IPS DF 4.7 (cell line): ENCODE data around the gene AVPR2.

Source experiments
- DNase-seq: peaks from one replicate; pipeline ENCODE4 v3.0.0-alpha.2; 2013; ENCODE audit warnings: low spot score; ENCODE audit errors: extremely low read depth

Gene AVPR2

GRCh38 chrX:153871451-153871850, 33.0 kb upstream of the AVPR2 start:
- no peak for DNase-seq

DNA sequence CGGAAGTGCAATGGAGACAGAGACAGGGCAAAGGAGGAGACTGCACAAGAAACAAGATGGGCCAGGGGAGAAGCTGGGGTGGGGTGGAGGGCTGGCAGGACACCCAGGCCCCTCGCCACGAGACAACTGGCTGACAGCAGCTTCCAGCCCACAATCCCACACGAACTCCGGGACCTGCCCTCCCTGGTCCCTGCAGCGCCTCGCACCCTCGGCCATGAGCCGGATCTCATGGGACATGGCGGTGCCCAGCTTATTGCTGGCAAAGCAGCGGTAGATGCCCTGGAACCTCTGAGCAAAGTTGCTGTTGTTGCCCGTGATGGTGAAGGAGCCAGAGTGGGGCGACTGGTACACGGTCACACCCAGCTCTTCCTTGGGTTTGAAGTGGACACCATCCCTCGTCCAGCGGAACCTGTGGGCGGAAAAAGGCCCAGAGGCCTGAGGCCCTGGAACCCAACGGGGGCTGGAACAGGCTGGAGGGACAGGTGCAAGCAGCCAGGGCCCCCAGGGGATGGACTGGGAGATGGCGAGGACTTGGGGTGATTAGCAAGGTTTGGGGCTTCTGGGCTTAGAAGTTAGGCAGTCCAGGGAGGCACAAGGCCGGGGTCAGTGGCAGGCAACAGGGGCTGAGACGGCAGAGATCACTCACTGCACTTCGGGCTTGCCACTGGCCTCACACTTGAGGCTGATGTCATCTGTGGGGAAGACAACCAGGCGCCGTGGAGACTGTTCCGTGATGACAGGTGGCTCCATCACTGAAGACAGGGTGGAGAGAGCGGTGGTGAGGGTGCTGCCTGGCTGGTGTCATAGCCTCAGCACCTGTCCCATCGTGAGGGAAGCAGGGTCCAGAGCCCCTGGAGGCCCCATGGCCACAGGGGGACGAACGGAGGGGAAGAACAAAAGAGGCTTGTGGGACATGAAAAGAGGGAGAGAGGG, 32.3 kb upstream of the AVPR2 start:
- DNase-seq, result no peak

DNA sequence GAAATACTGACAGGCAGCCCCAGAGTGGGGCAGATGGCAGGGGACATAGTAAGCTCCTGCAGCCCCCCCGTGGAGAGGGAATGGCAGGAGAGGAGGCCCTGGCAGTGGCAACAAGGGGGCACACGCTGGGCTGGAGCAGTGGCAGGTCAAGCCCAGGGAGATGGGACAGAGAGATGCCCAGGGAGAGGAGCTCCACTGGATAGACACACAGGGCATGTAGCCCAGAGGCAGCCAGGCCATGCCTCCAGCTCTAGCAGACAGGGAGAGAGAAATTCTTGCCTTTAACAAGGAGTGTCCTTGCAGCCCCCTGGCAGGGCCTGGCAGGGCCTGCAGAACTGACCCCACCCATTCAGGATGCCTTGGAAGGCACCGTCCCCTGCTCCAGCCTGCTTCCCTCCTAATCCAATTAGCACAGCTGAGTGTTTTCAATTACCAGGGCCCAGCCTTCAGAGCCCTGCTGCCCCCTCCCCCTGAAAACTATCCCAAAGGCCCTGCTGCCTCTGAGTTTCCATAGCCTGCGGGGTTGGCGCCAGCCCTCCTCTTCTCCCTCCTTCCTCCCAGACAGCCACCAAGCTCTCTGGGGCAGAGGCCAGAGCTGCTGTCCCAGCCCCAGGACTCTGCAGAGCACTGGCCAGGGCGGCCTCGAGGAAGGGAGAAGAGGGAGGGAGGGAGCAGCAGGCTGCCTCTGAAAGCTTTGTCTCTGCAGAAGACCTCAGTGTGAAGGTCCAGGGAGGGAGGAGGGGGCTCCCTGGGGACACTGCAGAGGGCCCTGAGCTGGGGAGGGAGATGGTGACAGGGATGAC, 31.0 kb upstream of the AVPR2 start:
- DNase-seq, result no peak

GRCh38 chrX:153874085-153874365, 30.4 kb upstream of the AVPR2 start:
- no peak for DNase-seq

GRCh38 chrX:153874366-153875125, 29.9 kb upstream of the AVPR2 start:
- no peak for DNase-seq

DNA sequence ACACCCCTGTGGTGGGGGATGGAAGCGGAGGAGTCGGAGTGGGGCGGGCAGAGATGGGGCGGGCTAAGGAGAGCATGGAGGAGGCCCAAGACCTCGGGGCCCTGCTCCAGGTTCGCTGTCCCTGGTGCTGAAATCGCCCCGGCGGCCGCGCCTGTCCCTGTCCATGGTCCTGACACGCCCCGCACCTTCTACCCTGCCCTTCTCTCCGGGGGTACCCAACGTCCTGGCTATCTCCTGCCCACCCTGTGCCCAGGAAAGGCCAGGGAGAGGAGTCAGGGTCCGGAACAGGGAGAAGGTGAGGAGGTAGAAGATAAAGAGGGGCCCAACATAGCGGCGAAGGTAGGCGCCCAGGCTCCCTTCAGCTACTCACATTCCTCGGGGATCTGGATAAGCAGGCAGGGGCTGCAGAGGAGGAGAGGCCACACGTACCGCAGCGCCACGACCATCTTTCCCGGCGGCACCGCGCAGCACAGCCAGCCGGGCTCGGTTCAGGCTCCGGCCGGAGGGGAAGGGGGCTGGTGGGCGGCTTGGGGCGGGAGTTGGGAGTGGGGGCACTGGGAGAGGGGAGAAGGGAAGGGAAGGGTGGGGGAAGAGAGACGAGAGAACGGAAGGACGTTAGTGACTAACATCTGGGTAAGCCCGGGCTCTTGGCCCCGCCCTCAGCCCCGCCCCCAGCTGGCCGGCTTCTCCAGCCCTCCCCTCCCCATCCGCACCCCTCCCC, 28.9 kb upstream of the AVPR2 start:
- DNase-seq, result no peak

DNA sequence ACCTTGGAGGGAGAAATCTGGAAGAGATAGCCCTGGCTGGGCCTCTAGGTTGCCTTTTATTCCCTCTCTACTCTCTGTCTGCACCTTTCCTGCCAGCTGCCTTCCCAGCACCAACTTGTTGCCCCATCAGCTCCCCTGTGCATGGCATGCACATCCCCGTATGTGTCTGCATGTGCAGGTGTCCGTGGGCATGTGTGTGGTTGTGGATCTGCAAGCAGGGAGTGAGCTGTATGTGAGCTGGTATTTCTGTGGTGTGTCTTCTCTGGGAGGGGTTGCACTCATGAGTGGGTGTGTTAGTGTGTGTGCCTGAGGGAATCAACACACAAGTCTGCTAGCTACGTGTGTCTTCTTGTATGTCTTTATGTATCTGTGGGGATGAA, 28.4 kb upstream of the AVPR2 start:
- no peak for DNase-seq

- no peak for DNase-seq
Measured at GRCh38 chrX:153877571-153878261, 26.8 kb upstream of the AVPR2 start.

DNA sequence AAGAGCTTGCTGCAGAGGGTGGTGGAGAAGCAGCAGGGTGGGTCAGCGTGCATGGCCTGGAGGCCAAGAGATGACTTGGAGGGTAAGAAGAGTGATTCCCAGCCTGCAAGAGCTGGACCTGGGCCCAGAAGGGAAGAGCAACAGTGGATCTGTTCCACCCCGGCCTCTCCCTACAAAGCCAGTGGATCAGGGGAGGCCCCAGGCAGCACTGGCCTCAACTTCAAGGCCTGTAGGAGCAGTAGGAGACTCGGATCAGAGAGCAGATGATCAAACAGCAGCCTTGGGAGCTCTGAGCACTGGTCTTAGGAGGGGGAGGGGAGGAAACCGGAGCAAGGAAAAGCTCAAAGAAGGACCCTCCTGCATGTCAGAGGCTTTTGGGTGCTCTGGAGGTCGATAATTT, 26.1 kb upstream of the AVPR2 start:
- DNase-seq, result no peak

- no peak for DNase-seq
Measured at GRCh38 chrX:153878969-153879653, 25.4 kb upstream of the AVPR2 start.

GRCh38 chrX:153879741-153880439, 24.6 kb upstream of the AVPR2 start:
- no peak for DNase-seq

GRCh38 chrX:153880440-153880815, 24.0 kb upstream of the AVPR2 start:
- DNase-seq, result no peak

- DNase-seq, result no peak
Measured at GRCh38 chrX:153881281-153881680, 23.2 kb upstream of the AVPR2 start.

DNA sequence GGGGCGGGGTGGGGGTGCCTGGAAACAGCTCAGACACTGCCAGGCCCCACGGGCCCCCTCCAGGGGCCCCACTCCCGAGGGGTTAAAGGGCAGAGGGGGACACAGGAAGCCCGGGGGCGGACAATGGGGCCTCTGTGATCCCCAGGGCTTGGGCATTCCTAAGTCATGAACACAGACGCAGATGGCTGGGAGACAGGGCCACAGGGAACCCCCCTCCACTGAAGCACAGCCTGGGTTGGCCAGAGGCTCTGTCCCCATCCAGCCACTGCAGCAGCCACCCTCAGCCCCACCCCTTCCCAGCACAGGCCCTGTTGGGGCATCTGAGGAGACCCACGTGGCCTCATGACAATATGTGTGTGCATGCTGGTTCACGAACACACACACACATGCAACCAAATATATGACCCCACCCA, 22.4 kb upstream of the AVPR2 start:
- DNase-seq, result no peak

GRCh38 chrX:153882557-153882956, 21.9 kb upstream of the AVPR2 start:
- DNase-seq, result no peak

GRCh38 chrX:153883163-153883843, 21.2 kb upstream of the AVPR2 start:
- DNase-seq, result no peak

- DNase-seq, result no peak
Measured at GRCh38 chrX:153884136-153884535, 20.3 kb upstream of the AVPR2 start.

- DNase-seq, result no peak
Measured at GRCh38 chrX:153884590-153884989, 19.9 kb upstream of the AVPR2 start.

GRCh38 chrX:153885208-153885787, 19.2 kb upstream of the AVPR2 start:
- no peak for DNase-seq
